ENCODE data around the gene NELL2. TPM values are rescaled to one million over a fixed set of nuclear protein-coding genes. Genes with fewer than 3 reads are reported as not detected.

Gene NELL2
- total RNA-seq, 1 experiment from 2014 or later: 596 TPM

GRCh38 chr12:44532940-44533339 lies 343.2 kb downstream of the NELL2 start:
- H3K27ac ChIP-seq (ENCODE audit: low read depth, low read length, poor library complexity, severe bottlenecking): no peak overlapping the region
- peaks cover 17% of the 10 kb centered on the region for H3K36me3 ChIP-seq (ENCODE audit: insufficient read depth, low read length, poor library complexity, severe bottlenecking)
- POLR2A ChIA-PET (ENCODE audit: low non-redundant PET): no interaction called here
- no TSS peak for BruUV-seq (replicated peaks)
- intact Hi-C loops (cut with micrococcal nuclease; ENCODE audit: unreplicated experiment): no loop called here
- peaks cover 3% of the 10 kb centered on the region for H3K4me1 ChIP-seq (ENCODE audit: insufficient read depth, low read length, poor library complexity, severe bottlenecking)
- no peak overlapping the region for H3K4me3 ChIP-seq (ENCODE audit: low read depth, low read length, poor library complexity, severe bottlenecking)
- CTCF ChIA-PET: no interaction called here
- H3K9me3 ChIP-seq (ENCODE audit: low read depth, low read length, poor library complexity, severe bottlenecking): no peaks in the 10 kb centered on the region
- H3K27me3 ChIP-seq (replicated peaks; ENCODE audit: insufficient read depth, low read depth, low read length, poor library complexity): no peaks in the 10 kb centered on the region
- DNase-seq (ENCODE audit: low spot score): no peak
- TF ChIP-seq EZH2 (IDR thresholded peaks at IDR 0.05; ENCODE audit: borderline replicate concordance, low read depth, low read length, poor library complexity, severe bottlenecking) (no peak), CTCF (conservative IDR thresholded peaks at IDR 0.05; ENCODE audit: low read depth, low read length) (no peak)

DNA sequence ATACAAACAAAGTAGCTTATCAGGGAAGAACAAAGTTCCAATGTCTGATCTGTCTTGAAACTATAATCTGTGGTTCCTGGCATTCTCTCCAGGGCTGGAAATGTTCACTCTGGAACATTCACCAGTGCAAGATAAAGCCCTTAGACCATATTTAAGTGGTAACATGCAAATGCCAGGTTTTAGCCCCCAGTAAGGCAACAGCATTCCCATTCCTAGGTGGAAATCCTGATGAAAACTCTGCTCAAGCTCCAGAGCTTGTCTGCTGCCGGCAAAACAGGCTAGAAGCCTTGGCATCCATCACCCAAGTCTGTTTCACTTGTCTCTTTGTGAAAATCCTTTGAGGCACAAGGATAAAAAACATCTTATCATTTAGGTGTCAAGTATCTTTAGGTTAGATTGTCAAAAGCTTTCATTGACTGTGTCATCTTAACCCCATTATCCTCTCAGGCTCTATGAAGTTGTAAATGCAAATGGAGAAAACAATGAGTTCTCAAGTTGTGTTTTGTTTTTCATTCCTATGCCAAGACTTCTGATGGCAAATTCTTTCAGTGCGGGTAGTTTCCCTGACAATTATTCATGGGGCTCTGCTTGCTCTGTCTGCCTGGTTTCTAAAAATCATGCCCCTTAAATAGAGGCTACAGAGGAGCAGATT lies 344.7 kb downstream of the NELL2 start:
- H3K36me3 ChIP-seq (ENCODE audit: insufficient read depth, low read length, poor library complexity, severe bottlenecking): peaks cover 23% of the 10 kb centered on the region
- H3K4me3 ChIP-seq (ENCODE audit: low read depth, low read length, poor library complexity, severe bottlenecking): no peak overlapping the region
- CTCF ChIA-PET: no interaction called here
- no peak overlapping the region for H3K27ac ChIP-seq (ENCODE audit: low read depth, low read length, poor library complexity, severe bottlenecking)
- BruUV-seq (replicated peaks): no TSS peak
- H3K4me1 ChIP-seq (ENCODE audit: insufficient read depth, low read length, poor library complexity, severe bottlenecking): no peaks in the 10 kb centered on the region
- POLR2A ChIA-PET (ENCODE audit: low non-redundant PET): no interaction called here
- DNase-seq (ENCODE audit: low spot score): no peak
- intact Hi-C loops (cut with micrococcal nuclease; ENCODE audit: unreplicated experiment): no loop called here
- H3K27me3 ChIP-seq (replicated peaks; ENCODE audit: insufficient read depth, low read depth, low read length, poor library complexity): no peaks in the 10 kb centered on the region
- no peak for TF ChIP-seq EZH2 (IDR thresholded peaks at IDR 0.05; ENCODE audit: borderline replicate concordance, low read depth, low read length, poor library complexity, severe bottlenecking)
- H3K9me3 ChIP-seq (ENCODE audit: low read depth, low read length, poor library complexity, severe bottlenecking): no peaks in the 10 kb centered on the region

DNA sequence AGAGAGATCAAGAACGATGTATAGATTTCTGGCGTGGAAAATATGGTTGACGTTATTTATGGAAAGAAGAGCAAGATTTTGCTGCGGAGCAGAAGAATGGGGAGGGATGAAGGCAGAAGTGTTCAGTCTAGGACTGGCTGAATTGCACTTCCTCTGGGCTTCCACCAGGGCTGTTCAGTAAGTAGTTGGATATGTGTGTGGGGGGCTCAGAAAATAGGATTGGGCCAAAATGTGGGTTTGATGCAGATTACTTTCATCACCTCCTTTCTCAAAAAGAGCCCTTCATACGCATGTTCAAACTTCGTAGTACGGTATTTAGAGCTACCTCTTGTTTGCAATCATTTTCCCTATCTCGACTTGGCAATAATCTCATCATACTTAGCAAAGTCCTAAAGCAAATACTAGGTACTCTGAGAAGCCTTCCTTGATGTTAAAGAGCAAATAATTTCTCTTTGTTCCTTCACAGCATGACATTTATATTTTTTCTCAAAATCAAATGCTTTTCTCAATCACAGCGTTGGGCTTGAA lies 349.4 kb downstream of the NELL2 start:
- no peak for DNase-seq (ENCODE audit: low spot score)
- intact Hi-C loops (cut with micrococcal nuclease; ENCODE audit: unreplicated experiment): no loop called here
- H3K4me1 ChIP-seq (ENCODE audit: insufficient read depth, low read length, poor library complexity, severe bottlenecking): no peaks in the 10 kb centered on the region
- ChIA-PET POLR2A (ENCODE audit: low non-redundant PET) (no interaction called here), CTCF (no interaction called here)
- no peaks in the 10 kb centered on the region for H3K27me3 ChIP-seq (replicated peaks; ENCODE audit: insufficient read depth, low read depth, low read length, poor library complexity)
- no peak for TF ChIP-seq EZH2 (IDR thresholded peaks at IDR 0.05; ENCODE audit: borderline replicate concordance, low read depth, low read length, poor library complexity, severe bottlenecking)
- peak; percentile 28; the same call in 1 of the 2 replicates for TF ChIP-seq CTCF (conservative IDR thresholded peaks at IDR 0.05; ENCODE audit: low read depth, low read length)
- H3K4me3 ChIP-seq (ENCODE audit: low read depth, low read length, poor library complexity, severe bottlenecking): no peak overlapping the region
- H3K36me3 ChIP-seq (ENCODE audit: insufficient read depth, low read length, poor library complexity, severe bottlenecking): peaks cover 35% of the 10 kb centered on the region
- no TSS peak for BruUV-seq (replicated peaks)
- H3K27ac ChIP-seq (ENCODE audit: low read depth, low read length, poor library complexity, severe bottlenecking): no peak overlapping the region
- no peaks in the 10 kb centered on the region for H3K9me3 ChIP-seq (ENCODE audit: low read depth, low read length, poor library complexity, severe bottlenecking)

Measured in A673 (cell line).